Stimulated activated CD8-positive, alpha-beta memory T cell treated with anti-CD3 and anti-CD28 coated beads, Interleukin-12 subunit alpha, Interleukin-12 subunit beta, amount 100 ng/mL, for 1 hour (primary cell): Measurements from ENCODE around the gene C17orf100.
A peak's percentile ranks its signal among the peaks of the same experiment; 100 is the strongest.

ENCODE experiments used
- DNase-seq: peaks from one replicate; pipeline ENCODE4 v3.0.0-alpha.2; 2020; ENCODE audit warnings: low read depth

Gene C17orf100

DNA sequence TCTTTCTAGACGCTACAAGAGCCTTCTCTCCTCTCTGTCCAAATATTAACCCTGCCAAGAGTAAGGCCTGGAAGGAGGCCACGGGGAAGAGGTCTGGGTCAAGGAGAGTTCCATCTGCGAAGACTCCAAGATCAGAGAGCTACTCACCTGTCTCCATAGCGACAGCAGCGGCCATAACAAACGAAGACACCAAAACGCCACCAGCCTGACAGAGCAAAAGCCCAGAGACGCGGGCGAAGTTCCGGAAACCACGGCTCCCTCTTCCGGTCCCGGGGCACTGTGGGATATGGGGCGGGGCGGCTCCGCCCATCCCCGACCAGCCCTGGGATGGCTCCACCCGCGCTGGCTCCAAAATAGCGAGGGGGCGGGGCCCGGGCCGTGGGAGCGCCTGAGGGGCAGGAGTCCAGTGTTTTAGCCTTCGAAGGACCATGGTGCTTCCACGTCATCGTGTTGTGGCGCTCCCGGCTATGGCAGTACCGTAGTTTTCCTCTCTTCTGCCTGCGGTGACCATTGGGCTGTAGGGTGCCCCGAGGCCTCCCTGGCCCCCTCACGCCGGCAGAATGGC lies at the start of gene C17orf100, which contains the start of gene MED31:
TSS of gene C17orf100 (plus strand) at position 409 of the 565 bp plus-strand sequence. CDS start at position 561, 152 bp downstream.
TSS of gene MED31 (minus strand) at position 252 of the 565 bp plus-strand sequence. CDS start at position 175, 77 bp downstream.
- peak; percentile 89 for DNase-seq

GRCh38 chr17:6602141-6602540 lies 49.4 kb upstream of the C17orf100 start:
- no peak for DNase-seq

DNA sequence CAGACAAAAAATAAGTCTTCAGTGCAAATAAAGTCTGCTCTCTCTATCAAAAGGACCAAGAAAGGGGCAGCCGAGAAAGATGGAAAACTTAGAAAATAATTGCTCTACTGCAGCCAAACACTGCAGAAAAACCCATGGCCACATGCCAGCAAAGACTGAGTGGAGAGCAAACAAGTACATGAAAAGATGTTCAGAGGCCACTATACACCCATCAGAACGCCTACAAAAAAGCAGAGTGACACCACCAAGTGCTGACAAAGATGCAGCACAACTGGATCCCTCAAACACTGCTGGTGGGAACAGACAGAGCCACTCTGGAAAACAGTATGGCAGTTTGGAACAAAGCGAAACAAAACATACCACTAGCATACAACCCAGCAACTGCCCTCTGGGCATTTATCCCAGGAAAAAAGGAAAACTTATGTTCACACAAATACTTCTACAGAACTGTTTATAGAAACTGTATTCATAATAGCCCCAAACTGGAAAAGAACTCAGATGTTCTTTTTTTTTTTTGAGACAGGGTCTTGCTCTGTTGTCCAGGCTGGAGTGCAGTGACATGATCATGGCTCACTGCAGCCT lies 47.7 kb upstream of the C17orf100 start:
- DNase-seq, result no peak

DNA sequence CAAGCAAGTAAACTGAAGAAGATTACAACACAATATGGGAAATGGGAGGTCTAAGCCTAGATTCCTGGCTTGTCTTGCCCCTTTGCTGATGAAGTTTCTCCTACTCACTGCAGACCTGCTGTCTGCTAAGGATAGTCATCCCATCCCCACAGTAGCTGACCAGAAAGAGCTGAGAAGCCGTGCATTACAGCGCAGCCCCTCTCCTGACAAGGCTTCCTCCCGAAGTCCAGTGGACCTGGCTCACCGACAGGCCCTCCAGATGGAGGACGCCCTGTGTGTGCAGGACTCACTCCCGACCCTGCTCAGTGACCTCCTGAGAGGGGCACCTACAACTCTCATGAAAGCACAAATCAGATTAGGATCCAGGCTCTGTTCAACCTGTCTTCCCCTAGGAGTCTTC lies 46.4 kb upstream of the C17orf100 start:
- DNase-seq, result no peak

DNA sequence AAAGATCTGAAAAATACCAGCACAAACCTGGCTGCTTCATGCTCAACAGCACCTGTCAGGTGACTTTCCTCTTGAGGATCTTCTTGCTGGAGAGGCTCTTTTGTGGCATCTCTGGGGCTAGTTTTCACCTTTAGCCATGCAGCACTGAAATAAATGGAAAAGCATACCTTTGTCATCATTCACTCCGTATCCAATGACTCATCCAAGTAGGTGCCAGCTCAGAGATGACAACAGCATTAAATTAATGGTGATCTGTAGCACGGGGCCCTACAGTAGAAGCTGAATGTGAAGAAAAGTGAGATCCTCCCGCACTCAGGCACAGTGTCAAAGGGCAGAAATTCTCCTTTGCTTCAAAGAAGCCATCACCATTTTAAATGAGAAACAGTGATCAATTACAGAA lies 43.2 kb upstream of the C17orf100 start:
- DNase-seq, result no peak

DNA sequence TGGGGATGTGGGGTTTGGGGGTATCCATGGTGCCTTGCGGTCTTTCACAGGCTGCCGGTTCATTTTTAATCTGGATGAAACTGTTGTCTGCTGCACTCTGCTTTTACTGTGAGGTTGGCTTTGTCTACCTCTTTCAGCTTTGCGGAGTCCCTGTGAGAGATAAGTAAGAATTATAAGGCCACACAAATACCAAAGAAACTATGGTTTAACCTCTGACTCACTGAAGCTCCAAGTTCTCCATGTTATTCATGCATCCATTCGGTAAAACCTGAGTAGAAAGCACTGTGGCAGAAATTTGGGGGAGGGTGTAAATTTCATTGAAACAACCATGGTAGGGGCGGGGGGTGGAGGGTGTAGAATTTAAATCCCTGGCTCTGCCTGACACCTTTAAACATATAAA lies 41.6 kb upstream of the C17orf100 start:
- DNase-seq, result no peak

DNA sequence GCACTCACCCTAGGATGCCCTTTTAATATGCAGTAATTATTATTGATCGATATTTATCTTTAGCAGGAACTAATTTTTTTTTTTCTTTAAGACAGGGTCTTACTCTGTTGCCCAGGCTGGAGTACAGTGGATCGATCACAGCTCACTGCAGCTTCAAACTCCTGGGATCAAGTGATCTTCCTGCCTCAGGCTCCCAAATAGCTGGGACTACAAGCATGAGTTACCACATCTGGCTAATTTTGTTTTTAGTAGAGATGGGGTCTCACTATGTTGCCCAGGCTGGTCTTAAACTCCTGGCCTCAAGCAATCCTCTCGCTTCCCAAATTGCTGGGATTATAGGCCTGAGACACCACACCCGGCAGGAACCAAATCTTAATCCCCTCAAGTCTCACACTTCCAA lies 40.3 kb upstream of the C17orf100 start:
- DNase-seq, result no peak

DNA sequence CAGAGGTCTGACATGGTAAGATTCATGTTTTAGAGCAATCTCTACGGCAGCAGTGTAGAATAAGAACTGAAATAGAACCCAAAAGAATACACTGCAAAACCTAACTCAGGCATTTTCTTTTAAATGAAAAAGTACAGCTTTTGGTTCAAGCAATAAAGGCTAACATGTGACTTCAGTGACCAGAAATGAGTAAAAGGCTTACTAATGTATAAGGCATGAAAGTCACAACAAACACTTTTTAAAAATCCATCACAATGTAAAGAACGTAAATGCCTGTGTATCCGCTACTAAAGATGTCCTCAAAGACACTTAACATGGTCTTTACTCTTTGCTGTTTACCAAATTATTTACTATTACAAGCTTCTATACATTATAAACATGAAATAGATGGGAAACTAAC lies 27.6 kb upstream of the C17orf100 start:
- DNase-seq, result no peak

DNA sequence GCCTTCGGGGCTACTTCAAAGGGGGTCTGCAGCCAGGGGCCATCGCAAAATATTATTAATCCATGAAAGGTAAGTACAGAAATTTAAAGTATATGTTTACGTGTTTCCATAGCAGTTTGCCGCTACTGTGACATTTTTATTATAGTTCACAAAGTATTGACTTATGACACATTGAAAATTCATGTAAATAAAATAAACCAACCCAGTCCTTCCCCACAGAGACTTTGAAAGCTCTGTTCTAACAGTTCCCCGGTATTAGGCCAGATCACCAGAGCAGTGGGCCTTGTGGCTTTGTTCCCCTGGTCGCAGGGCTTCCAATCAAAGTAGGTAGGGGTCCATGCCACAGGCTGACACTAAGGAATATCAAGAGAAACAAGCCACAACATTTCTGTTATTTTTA lies 24.9 kb upstream of the C17orf100 start:
- no peak for DNase-seq

- no peak for DNase-seq
These were observed 24.5 kb upstream of the C17orf100 start for GRCh38 chr17:6627019-6627418.

GRCh38 chr17:6630390-6630789 lies 21.2 kb upstream of the C17orf100 start:
- no peak for DNase-seq

GRCh38 chr17:6632530-6632929 lies 19.0 kb upstream of the C17orf100 start:
- no peak for DNase-seq

DNA sequence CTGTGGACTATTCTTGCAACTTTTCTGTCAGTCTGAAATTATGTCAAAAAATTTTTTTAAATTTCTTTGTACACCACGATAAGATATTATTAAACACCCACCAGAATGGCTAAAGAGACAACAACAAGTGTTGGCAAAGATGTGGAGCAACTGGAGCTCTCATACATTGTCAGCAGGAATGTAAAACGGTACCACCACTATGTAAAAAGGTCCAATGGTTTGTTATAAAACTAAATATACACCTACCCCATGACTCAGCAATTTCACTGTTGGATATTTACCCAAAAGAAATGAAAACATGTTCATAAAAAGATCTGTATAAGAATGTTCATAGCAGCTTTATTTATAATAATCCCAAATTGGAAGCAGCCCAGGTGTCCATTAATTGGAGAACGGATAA lies 18.3 kb upstream of the C17orf100 start:
- no peak for DNase-seq

- DNase-seq, result no peak
These were observed 15.5 kb upstream of the C17orf100 start for GRCh38 chr17:6636105-6636504.

DNA sequence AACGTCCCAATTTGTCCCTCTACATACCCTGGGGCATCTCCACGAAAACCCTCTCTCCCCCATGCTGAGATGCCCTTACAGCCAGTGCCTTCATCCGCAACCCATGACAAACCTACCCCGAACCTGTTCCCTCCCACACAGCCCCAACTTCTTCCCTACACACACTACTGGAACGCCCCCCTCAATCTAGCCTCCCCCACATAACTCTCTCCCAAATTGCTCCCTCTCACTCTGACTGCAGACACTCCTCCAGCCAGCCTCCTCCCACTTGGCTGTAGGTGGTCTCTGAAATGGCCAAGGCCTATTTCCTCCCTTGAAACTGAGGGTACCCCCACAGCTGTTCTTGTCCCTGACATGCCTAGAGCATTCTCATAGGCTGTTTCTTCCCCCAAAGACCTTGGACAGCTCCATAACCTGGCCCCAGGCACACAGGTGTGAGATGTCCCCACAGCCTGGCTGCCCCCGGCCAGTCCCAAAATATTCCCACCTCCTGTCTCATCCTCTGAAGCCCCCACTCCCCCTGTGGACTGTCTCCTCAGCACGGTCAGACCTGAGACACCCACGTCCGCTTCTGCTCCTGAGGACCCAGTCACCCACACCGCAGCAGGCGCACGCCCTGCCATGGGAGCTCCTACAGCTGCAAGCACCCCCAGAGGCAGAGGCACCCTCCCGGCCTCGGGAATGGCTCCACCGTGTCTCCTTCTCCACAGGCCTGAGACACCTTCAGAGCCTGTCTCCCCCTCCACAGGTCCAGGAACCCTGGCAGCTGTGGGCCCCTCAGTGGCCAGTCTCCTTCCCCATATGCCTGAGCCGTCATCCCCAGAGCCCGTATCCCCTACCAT lies 14.7 kb upstream of the C17orf100 start:
- DNase-seq, result no peak

- DNase-seq, result no peak
These were observed 14.1 kb upstream of the C17orf100 start for GRCh38 chr17:6637458-6637840.

DNA sequence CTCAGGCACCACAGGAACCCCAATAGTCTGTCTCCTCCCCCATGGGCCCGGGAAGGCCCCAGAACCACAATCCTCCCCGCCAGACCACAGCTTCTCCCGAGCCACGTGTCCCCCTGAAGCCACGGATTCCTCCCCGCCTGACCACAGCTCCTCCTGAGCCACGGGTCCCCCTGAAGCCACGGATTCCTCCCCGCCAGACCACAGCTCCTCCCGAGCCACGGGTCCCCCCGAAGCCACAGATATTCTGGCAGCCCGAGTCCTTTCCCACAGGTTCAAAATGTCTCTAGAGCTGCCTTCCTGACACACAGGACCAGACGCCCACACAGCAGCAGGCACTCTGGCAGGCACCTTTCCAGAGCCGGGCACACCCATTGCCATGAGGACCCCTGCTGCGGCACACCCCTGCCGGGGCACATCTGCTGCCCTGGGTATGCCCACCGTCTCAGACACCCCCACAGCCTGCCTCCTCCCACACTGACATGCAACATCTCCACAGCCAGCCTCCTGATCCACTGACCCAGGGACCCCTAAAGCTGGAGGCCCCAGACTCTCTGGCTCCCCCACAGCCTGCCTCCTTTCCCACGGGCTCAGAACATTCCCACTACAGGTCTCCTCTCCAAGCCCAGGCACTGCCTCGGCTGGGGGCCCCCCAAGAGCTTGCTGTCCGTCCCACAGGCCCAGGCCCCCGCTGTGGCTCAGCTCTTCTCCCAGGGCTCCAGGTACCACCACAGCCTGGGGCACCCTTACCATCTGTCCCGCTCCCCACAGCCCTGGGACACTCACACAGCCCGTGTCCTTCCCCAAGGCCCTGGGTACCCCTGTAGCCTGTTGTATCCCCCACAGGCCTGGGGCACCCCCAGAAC lies 13.3 kb upstream of the C17orf100 start:
- no peak for DNase-seq

DNA sequence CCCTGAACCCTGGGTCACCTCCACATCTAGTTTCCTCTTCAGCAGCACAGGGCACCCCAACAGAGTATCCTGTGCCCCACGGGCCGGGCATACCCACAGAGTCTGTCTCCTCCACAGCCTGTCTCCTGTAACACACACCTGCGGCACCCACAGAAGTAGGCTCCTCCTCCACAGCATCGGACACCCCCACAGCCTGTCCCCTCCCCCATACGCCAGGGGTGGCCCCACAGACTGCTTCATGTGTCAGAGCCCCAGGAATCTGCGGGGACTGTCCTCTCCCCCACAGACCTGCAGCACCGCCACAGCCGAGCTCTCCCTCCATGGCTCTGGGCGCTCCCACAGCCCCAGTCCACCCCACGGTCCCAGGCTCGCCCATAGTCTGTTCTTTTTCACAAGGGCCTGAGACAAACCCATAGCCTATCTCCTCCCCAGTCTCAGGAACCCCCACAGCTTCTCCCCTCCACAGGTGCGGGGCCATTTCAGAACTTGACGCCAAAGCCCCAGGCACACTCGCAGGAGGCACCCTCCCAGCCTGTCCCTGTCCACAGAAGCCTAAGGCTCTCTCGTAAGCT lies 12.5 kb upstream of the C17orf100 start:
- no peak for DNase-seq

DNA sequence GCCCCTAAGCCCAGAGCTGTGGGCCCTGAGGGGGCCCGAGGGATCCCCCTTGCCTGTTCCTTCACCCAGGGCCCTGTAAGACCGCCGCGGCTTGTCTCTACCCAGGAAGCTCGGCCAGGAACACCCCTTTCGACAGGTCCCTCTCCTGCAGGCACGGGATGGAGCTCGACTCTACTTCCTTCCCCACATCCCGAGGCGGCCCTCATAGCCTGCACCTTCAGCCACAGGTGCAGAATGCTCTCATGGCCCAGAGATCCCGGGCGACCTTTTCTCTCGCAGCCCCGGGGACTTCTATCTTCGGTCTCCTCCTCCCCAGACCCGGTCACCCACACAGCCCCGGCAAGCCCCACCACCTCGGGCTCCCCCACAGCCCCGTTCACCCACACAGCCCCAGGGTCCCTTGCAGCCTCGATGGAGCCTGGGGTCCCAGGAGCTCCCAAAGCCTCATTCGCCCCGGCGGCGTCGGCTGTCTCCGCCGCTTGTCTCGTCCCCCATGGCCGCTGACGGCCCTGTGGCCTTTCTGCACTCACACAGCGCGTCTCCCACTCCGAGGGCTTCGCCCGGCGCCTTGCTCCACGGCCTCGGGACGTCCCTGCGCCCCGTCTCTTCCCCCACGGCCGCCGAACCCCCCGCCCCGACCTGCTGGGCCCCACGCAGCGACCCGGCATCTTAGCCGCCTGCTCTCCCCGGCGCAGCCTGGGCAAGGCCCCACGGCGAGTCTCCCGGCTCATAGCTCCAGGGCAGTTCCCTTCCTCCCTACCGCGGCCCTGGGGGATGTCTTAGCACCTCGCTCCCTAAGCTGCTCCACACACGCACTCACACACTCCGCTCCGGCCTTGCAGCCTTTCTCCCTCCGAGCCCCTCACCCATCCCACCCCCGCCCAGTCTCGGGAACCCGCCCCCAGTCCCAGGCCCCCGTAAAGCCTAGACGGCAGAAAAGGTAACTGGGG lies 11.7 kb upstream of the C17orf100 start:
- no peak for DNase-seq

DNA sequence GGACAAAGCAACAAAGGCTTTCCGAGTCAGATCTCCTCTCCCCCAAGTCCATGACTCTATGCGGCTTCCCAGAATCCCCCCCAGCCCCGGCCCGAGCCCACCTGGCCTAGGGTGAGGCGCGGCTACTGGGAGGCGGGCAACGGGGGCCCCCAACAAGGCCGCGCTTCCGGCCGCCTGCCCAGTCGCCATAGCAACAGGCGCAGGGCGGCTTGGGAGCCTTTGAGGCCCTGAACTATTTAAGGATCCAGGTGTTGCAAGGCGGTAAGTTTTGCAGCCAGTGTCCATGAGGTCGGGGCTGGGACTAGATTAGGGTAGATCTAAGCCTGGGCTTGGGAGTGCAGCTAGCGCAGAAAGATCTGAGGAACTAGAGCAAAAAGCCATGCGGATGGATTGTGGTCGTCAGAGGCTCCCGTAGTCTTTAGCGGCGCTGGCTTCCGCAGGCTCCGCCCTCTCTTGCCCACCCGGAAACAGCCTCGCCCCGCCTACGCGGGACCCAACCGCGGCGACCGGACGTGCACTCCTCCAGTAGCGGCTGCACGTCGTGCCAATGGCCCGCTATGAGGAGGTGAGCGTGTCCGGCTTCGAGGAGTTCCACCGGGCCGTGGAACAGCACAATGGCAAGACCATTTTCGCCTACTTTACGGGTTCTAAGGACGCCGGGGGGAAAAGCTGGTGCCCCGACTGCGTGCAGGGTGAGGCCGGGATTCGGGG lies 10.9 kb upstream of the C17orf100 start, which contains the start of the genes KIAA0753 and TXNDC17:
TSS of gene KIAA0753 (minus strand) at position 176 of the 711 bp plus-strand sequence. CDS start 5,608 bp downstream, outside the sequence.
TSS of gene TXNDC17 (plus strand) at position 525 of the 711 bp plus-strand sequence. CDS start at position 548, 23 bp downstream.
- DNase-seq, result peak; percentile 85
